Liver (tissue), 3 donors: ENCODE results near the gene CALB2.

ENCODE experiments used
- ATF3 ChIP-seq: IDR thresholded peaks from 2 replicates; pipeline ENCODE4 v1.6.1; 2016; ENCODE audit warnings: antibody characterized with exemption
- EGR1 ChIP-seq, 2 donors: IDR thresholded peaks; 2 replicates each; pipeline ENCODE4 v1.6.1; 2016 to 2018; ENCODE audit warnings: antibody characterized with exemption in 2 of 2, low read depth in 2 of 2
- FOXA1 ChIP-seq: IDR thresholded peaks from 2 replicates; pipeline ENCODE4 v1.6.1; 2016; ENCODE audit warnings: antibody characterized with exemption
- GABPA ChIP-seq, 2 donors: IDR thresholded peaks in 1 of 2; conservative IDR thresholded peaks in 1 of 2; 2 replicates each; pipeline ENCODE4 v1.6.1; 2016; ENCODE audit warnings: antibody characterized with exemption in 2 of 2, mild to moderate bottlenecking in 1 of 2, moderate library complexity in 1 of 2
- HNF4G ChIP-seq: IDR thresholded peaks from 2 replicates; pipeline ENCODE4 v1.6.1; 2016; ENCODE audit warnings: antibody characterized with exemption
- JUND ChIP-seq, 2 donors: IDR thresholded peaks; 2 replicates each; pipeline ENCODE4 v1.6.1; 2016; ENCODE audit warnings: antibody characterized with exemption in 2 of 2
- MAX ChIP-seq: IDR thresholded peaks from 2 replicates; pipeline ENCODE4 v1.6.1; 2016; ENCODE audit warnings: antibody characterized with exemption
- RAD21 ChIP-seq, 2 donors: IDR thresholded peaks; 2 replicates each; pipeline ENCODE4 v1.6.1; 2016; ENCODE audit warnings: antibody characterized with exemption in 2 of 2, mild to moderate bottlenecking in 2 of 2
- SP1 ChIP-seq: IDR thresholded peaks from 2 replicates; pipeline ENCODE4 v1.6.1; 2018; ENCODE audit warnings: antibody characterized with exemption, mild to moderate bottlenecking
- TAF1 ChIP-seq: conservative IDR thresholded peaks from 2 replicates; pipeline ENCODE4 v1.6.1; 2016; ENCODE audit warnings: antibody characterized with exemption, mild to moderate bottlenecking
- YY1 ChIP-seq: IDR thresholded peaks from 2 replicates; pipeline ENCODE4 v1.6.1; 2016; ENCODE audit warnings: antibody characterized with exemption, mild to moderate bottlenecking
- ZBTB33 ChIP-seq: IDR thresholded peaks from 2 replicates; pipeline ENCODE4 v1.6.1; 2016; ENCODE audit warnings: antibody characterized with exemption
- TF ChIP-seq, protein P1 (sequence below): fragments of 150-350 bp; IDR thresholded peaks from 2 replicates; pipeline ENCODE4 v1.5.1; 2017; ENCODE audit warnings: improper control_type of control experiment, low read depth, low read length; ENCODE audit not compliant: missing input control
- TF ChIP-seq, protein P2 (sequence below): IDR thresholded peaks from 2 replicates; pipeline ENCODE4 v1.6.1; 2016; ENCODE audit warnings: antibody characterized with exemption, mild to moderate bottlenecking
- donor health status: healthy.
- donor health status: healthy.

DNA sequence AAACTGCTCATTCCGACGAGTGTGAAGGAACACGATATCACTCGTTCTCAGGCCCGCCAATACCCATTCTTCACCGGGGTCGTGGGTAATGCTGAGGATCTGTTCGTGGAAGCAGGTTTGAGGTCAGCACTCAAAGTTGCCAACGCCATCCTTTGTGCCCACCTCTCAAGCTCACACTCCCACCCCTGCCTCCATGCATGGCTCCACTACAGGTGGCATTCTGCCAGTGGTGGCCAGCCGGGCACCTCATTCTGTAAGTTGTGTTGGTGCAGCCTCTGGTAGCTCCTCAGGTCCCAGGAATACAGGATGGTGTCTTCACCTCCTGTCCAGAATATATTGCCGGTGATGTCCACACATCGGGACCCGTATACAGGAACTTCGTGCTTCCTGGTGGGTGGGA, 72.7 kb downstream of the CALB2 start:
- TF ChIP-seq, protein P1, sequence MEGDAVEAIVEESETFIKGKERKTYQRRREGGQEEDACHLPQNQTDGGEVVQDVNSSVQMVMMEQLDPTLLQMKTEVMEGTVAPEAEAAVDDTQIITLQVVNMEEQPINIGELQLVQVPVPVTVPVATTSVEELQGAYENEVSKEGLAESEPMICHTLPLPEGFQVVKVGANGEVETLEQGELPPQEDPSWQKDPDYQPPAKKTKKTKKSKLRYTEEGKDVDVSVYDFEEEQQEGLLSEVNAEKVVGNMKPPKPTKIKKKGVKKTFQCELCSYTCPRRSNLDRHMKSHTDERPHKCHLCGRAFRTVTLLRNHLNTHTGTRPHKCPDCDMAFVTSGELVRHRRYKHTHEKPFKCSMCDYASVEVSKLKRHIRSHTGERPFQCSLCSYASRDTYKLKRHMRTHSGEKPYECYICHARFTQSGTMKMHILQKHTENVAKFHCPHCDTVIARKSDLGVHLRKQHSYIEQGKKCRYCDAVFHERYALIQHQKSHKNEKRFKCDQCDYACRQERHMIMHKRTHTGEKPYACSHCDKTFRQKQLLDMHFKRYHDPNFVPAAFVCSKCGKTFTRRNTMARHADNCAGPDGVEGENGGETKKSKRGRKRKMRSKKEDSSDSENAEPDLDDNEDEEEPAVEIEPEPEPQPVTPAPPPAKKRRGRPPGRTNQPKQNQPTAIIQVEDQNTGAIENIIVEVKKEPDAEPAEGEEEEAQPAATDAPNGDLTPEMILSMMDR: no peak
- TF ChIP-seq TAF1: no peak
- no peak for TF ChIP-seq GABPA (IDR thresholded peaks at IDR 0.05 in 1 of 2, conservative IDR thresholded peaks at IDR 0.05 in 1 of 2)
- TF ChIP-seq, protein P2, sequence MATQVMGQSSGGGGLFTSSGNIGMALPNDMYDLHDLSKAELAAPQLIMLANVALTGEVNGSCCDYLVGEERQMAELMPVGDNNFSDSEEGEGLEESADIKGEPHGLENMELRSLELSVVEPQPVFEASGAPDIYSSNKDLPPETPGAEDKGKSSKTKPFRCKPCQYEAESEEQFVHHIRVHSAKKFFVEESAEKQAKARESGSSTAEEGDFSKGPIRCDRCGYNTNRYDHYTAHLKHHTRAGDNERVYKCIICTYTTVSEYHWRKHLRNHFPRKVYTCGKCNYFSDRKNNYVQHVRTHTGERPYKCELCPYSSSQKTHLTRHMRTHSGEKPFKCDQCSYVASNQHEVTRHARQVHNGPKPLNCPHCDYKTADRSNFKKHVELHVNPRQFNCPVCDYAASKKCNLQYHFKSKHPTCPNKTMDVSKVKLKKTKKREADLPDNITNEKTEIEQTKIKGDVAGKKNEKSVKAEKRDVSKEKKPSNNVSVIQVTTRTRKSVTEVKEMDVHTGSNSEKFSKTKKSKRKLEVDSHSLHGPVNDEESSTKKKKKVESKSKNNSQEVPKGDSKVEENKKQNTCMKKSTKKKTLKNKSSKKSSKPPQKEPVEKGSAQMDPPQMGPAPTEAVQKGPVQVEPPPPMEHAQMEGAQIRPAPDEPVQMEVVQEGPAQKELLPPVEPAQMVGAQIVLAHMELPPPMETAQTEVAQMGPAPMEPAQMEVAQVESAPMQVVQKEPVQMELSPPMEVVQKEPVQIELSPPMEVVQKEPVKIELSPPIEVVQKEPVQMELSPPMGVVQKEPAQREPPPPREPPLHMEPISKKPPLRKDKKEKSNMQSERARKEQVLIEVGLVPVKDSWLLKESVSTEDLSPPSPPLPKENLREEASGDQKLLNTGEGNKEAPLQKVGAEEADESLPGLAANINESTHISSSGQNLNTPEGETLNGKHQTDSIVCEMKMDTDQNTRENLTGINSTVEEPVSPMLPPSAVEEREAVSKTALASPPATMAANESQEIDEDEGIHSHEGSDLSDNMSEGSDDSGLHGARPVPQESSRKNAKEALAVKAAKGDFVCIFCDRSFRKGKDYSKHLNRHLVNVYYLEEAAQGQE: no peak
- TF ChIP-seq SP1: no peak
- TF ChIP-seq RAD21 (IDR thresholded peaks at IDR 0.05): no peak
- no peak for TF ChIP-seq YY1
- TF ChIP-seq JUND (IDR thresholded peaks at IDR 0.05): no peak
- no peak for TF ChIP-seq MAX
- no peak for TF ChIP-seq ATF3
- no peak for TF ChIP-seq ZBTB33
- no peak for TF ChIP-seq FOXA1
- TF ChIP-seq EGR1 (IDR thresholded peaks at IDR 0.05; ENCODE audit: low read depth in 2 of 2): no peak
- no peak for TF ChIP-seq HNF4G
